OCI-LY7 (cell line): ENCODE results near the gene ANKRD13D. TPM values are rescaled to one million over a fixed set of nuclear protein-coding genes. Genes with fewer than 3 reads are reported as not detected.

Experiments used
- BruUV-seq: library from RNA; stranded (reverse); fragments of 400-500 nt; replicated peaks from 2 replicates; lab custom pipeline; 2021; lab: Mats Ljungman, UMichigan
- CTCF ChIA-PET: fragments of 300-600 bp; sonication (Branson Sonifier 250); formaldehyde crosslinking; loops from one replicate; lab custom pipeline; 2022; ENCODE audit warnings: antibody characterized with exemption; ENCODE audit not compliant: unreplicated experiment; lab: Charles Lee
- POLR2A ChIA-PET: fragments of 300-600 bp; sonication (Branson Sonifier 250); formaldehyde crosslinking; loops from one replicate; lab custom pipeline; 2022; ENCODE audit warnings: antibody characterized with exemption; lab: Charles Lee
- DNase-seq: peaks from one replicate; pipeline ENCODE4 v3.0.0-alpha.2; 2015; ENCODE audit warnings: low spot score
- H2AFZ ChIP-seq: fragments of 200-600 bp; sonication (generic), shearing (Covaris generic); 2 replicates; pipeline ENCODE4 v1.6.1; 2014; ENCODE audit warnings: mild to moderate bottlenecking, antibody characterized with exemption, low read length, moderate library complexity
- H3K27ac ChIP-seq: fragments of 200-600 bp; sonication (generic); 2 replicates; pipeline ENCODE4 v1.5.1; 2014; ENCODE audit warnings: mixed run types, low read depth, mild to moderate bottlenecking, moderate library complexity, low read length, inconsistent platforms; ENCODE audit not compliant: poor library complexity, severe bottlenecking
- H3K36me3 ChIP-seq: fragments of 200-600 bp; sonication (generic); 2 replicates; pipeline ENCODE4 v1.6.1; 2014; ENCODE audit warnings: mild to moderate bottlenecking, antibody characterized with exemption, low read length, moderate library complexity, mixed read lengths; ENCODE audit not compliant: insufficient read depth
- H3K4me1 ChIP-seq: fragments of 200-600 bp; sonication (generic); 2 replicates; pipeline ENCODE4 v1.5.1; 2014; ENCODE audit warnings: mild to moderate bottlenecking, low read length; ENCODE audit not compliant: insufficient read depth, poor library complexity, severe bottlenecking
- H3K4me2 ChIP-seq: fragments of 200-600 bp; sonication (generic); 2 replicates; pipeline ENCODE4 v1.6.1; 2014; ENCODE audit warnings: mild to moderate bottlenecking, low read length
- H3K4me3 ChIP-seq: fragments of 200-600 bp; sonication (generic); 2 replicates; pipeline ENCODE4 v1.5.1; 2014; ENCODE audit warnings: mild to moderate bottlenecking, low read depth, low read length; ENCODE audit not compliant: poor library complexity, severe bottlenecking
- H3K79me2 ChIP-seq: fragments of 200-600 bp; sonication (generic); 2 replicates; pipeline ENCODE4 v1.6.1; 2016; ENCODE audit warnings: low read depth, mild to moderate bottlenecking, low read length, moderate library complexity, mixed read lengths; ENCODE audit not compliant: insufficient read depth
- H3K9me2 ChIP-seq: fragments of 200-600 bp; sonication (generic); 2 replicates; pipeline ENCODE4 v1.6.1; 2016; ENCODE audit warnings: mild to moderate bottlenecking, low read length, mixed read lengths; ENCODE audit not compliant: insufficient read depth
- H3K9me3 ChIP-seq: fragments of 200-600 bp; sonication (generic); 2 replicates; pipeline ENCODE4 v1.6.1; 2014; ENCODE audit warnings: mild to moderate bottlenecking, mixed run types, low read length, mixed read lengths
- H4K20me1 ChIP-seq: fragments of 200-600 bp; sonication (generic); 2 replicates; pipeline ENCODE4 v1.6.1; 2014; ENCODE audit warnings: mild to moderate bottlenecking, antibody characterized with exemption, low read length, moderate library complexity, mixed read lengths; ENCODE audit not compliant: insufficient read depth
- EZH2phosphoT487 ChIP-seq: fragments of 200-600 bp; sonication (generic); IDR thresholded peaks from 2 replicates; pipeline ENCODE4 v1.6.1; 2018; ENCODE audit warnings: low read depth, borderline replicate concordance, mild to moderate bottlenecking, mixed run types, antibody characterized with exemption, low read length, moderate library complexity, mixed read lengths
- intact Hi-C: fragments of 100-400 bp; cut with micrococcal nuclease; formaldehyde crosslinking; loops from one replicate; pipeline ENCODE4 v1.10.0; 2022; ENCODE audit not compliant: unreplicated experiment
- total RNA-seq, 2 experiments: library from RNA; depleted of rRNA in 1 of 2; stranded (reverse); fragments of >200 nt in 1 of 2; shearing (Covaris generic) in 1 of 2; gene quantifications; 2 replicates each; pipeline ENCODE4 v1.2.3, GENCODE V29; 2014 to 2022
- TF ChIP-seq, protein P1 (sequence below): fragments of 200-600 bp; sonication (generic); conservative IDR thresholded peaks from 2 replicates; pipeline ENCODE4 v1.5.1; 2014; ENCODE audit warnings: mild to moderate bottlenecking, antibody characterized with exemption, low read length, moderate library complexity, mixed read lengths

Gene ANKRD13D
- total RNA-seq, 2 experiments from 2014 or later: 119 to 136 TPM

DNA sequence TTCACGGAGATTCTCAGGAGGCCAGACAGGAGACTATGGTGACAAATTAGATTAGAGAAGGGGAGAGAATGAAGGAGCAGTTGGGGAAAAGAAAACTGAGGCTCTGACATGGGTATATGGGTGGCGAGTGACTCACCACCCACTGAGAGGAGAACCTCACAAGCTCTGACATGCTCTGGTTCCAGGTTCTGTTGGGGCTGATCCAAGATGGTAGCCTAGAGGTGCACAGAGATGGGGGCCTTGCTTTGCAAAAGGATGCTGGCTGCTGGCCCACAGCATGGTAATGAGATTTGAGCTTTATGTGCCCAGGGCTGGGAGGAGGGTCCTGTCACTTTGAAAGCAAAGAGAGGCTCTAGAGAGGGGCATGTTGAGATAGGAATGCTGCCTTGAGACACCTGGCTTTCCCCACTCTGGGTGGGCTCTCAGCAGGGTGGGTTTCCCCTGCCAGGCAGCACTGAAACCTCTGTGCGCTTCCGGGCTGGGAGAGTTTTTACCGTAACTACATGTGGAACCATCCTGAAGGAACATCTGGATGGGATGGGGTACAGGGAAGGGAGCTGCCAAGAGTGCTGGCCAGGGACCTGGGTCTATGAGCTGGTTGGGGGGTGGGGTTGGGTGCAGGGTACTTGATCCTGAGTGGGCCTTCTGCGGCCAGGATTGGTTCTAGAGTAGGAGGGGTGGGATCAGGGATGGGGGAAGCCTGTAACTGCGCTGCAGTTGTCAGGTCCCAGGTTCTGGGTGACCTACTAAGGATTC, 24.0 kb upstream of the ANKRD13D start:
- no peak overlapping the region for H2AFZ ChIP-seq
- no peaks in the 10 kb centered on the region for H3K9me3 ChIP-seq
- H3K4me1 ChIP-seq: peaks cover 66% of the 10 kb centered on the region
- peaks cover 34% of the 10 kb centered on the region for H3K79me2 ChIP-seq
- ChIA-PET CTCF (no interaction called here), POLR2A (interaction anchor here (1.0 kb wide), 1 partner anchor 61 kb away, joined by 3 read pairs; no protein-coding TSS in a partner anchor)
- BruUV-seq: TSS peak; percentile 38
- no peak overlapping the region for H3K27ac ChIP-seq
- intact Hi-C loops: loop anchor here (5.0 kb wide), 2 partner anchors 242 to 382 kb away; partner anchors contain the start of genes CDK2AP2 and PITPNM1
- no peak overlapping the region for H3K4me2 ChIP-seq
- H3K4me3 ChIP-seq: no peak overlapping the region
- TF ChIP-seq, protein P1, sequence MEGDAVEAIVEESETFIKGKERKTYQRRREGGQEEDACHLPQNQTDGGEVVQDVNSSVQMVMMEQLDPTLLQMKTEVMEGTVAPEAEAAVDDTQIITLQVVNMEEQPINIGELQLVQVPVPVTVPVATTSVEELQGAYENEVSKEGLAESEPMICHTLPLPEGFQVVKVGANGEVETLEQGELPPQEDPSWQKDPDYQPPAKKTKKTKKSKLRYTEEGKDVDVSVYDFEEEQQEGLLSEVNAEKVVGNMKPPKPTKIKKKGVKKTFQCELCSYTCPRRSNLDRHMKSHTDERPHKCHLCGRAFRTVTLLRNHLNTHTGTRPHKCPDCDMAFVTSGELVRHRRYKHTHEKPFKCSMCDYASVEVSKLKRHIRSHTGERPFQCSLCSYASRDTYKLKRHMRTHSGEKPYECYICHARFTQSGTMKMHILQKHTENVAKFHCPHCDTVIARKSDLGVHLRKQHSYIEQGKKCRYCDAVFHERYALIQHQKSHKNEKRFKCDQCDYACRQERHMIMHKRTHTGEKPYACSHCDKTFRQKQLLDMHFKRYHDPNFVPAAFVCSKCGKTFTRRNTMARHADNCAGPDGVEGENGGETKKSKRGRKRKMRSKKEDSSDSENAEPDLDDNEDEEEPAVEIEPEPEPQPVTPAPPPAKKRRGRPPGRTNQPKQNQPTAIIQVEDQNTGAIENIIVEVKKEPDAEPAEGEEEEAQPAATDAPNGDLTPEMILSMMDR: no peak
- no peak for TF ChIP-seq EZH2phosphoT487
- peaks cover 34% of the 10 kb centered on the region for H3K36me3 ChIP-seq
- no peaks in the 10 kb centered on the region for H4K20me1 ChIP-seq
- no peak for DNase-seq
- no peaks in the 10 kb centered on the region for H3K9me2 ChIP-seq

DNA sequence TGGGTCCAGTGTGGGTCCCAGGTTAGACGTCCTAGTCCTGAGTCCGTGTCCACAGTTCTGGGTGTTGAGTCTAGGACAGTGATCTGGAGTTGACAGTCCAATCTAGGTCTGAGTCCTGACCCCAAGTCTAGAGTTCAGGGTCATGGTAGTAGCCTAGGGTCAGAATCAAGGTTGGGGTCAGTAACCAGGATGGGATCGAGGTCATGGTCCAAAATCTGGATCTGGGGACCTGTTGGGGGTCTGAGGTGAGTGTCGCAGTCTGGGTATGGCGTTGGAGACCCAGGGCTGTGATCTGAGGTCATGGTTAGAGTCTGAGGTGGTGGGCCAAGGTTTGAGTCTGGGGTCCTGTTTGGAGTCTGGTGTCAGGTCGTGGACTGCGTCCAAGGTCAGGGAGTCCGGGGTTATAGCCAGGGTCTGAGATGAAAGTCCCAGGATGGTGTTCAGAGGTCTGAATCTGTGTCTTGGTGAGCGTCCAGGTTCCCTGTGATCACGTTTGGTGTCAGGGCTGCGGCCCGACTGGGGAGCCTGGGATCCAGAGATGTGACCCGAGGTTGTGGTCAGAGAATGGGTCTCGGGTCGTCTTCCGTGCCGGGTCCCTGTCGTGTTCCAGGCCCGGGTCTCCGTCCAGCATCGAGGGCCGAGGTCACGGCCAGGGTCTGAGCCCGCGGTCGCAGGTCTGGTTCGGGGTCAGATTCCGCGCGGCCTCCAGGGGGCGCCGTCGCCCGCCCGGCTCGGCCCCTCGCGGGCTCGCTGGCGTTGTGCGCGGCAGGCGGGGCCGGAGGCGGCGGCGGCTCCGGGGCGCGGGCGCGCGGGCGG, 23.3 kb upstream of the ANKRD13D start:
- peak; percentile 82 for DNase-seq
- TF ChIP-seq, protein P1: peak; percentile 72
- TF ChIP-seq EZH2phosphoT487: no peak
- Histone ChIP-seq H3K9me3 (no peaks in the 10 kb centered on the region), H3K36me3 (peaks cover 41% of the 10 kb centered on the region), H2AFZ (peak overlapping the region; percentile 18; the same call in 1 of the 2 replicates), H3K4me2 (peak overlapping the region; percentile 64), H3K79me2 (peaks cover 42% of the 10 kb centered on the region), H3K27ac (peak overlapping the region; percentile 36), H3K4me1 (peaks cover 74% of the 10 kb centered on the region), H3K9me2 (no peaks in the 10 kb centered on the region), H3K4me3 (peak overlapping the region; percentile 50), H4K20me1 (no peaks in the 10 kb centered on the region)
- intact Hi-C loops: loop anchor here (1.0 to 5.0 kb wide), 3 partner anchors 51 to 381 kb away; partner anchors contain the start of genes CDK2AP2 and PITPNM1
- ChIA-PET CTCF (interaction anchor here (1.3 kb wide), 1 partner anchor 51 kb away, joined by 4 read pairs; no protein-coding TSS in a partner anchor), POLR2A (interaction anchor here (1.1 kb wide), 1 partner anchor 22 kb away, joined by 4 read pairs; no protein-coding TSS in a partner anchor)
- no TSS peak for BruUV-seq
